Measurements from ENCODE around the gene PRRG2.

- TF ChIP-seq TCF12 (IDR thresholded peaks at IDR 0.05; ENCODE audit: low read depth) (no peak), EP300 (IDR thresholded peaks at IDR 0.05; ENCODE audit: borderline replicate concordance) (no peak), MAX (IDR thresholded peaks at IDR 0.05) (no peak)
Observed at GRCh38 chr19:49635530-49636232, 54.6 kb downstream of the PRRG2 start.
